Lower leg skin (tissue), 3 donors: Measurements from ENCODE around the gene PROM2.

Source experiments
- POLR2A ChIP-seq, 2 donors: fragments of 450-650 bp; IDR thresholded peaks; one replicate each; pipeline ENCODE4 v1.6.1; 2016 to 2017; ENCODE audit warnings: antibody characterized with exemption in 2 of 2, mild to moderate bottlenecking in 1 of 2, moderate library complexity in 1 of 2
- TF ChIP-seq, protein P1 (sequence below), 3 donors: fragments of 450-650 bp; IDR thresholded peaks; one replicate each; pipeline ENCODE4 v1.5.1; 2016; ENCODE audit warnings: antibody characterized with exemption in 3 of 3, mild to moderate bottlenecking in 3 of 3, moderate library complexity in 2 of 3

DNA sequence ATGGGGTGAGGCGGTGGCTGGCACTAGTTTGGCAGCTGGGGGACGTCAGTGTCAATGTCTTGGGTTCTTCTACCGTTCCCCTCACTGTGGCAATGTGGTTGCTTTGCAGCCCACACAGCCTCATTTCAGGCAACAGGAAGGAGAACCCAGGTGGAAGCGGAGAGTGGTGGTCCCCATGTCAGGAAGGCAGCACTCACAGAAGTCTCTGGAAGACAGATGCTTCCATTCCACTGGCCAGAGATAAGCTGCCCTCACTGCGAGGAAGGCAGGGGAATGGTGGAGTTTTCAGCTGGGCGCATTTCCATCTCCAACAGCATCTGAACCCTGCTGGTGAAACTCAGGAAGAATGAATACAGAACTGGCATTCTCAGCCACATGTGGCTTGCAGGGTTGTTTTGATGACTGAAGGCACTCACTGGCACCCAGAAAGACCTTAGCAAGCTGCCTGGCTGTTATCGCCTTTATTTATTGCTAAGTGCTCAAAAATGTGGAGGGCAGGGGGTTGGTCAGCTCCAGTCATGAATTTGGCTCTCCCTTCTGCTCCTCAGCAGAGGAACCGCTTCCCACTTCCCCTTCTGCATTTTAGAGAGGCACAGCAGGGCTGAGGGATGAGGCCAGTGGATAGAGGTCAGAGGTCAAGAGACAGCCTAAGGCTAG lies 42.3 kb downstream of the PROM2 start:
- TF ChIP-seq, protein P1, sequence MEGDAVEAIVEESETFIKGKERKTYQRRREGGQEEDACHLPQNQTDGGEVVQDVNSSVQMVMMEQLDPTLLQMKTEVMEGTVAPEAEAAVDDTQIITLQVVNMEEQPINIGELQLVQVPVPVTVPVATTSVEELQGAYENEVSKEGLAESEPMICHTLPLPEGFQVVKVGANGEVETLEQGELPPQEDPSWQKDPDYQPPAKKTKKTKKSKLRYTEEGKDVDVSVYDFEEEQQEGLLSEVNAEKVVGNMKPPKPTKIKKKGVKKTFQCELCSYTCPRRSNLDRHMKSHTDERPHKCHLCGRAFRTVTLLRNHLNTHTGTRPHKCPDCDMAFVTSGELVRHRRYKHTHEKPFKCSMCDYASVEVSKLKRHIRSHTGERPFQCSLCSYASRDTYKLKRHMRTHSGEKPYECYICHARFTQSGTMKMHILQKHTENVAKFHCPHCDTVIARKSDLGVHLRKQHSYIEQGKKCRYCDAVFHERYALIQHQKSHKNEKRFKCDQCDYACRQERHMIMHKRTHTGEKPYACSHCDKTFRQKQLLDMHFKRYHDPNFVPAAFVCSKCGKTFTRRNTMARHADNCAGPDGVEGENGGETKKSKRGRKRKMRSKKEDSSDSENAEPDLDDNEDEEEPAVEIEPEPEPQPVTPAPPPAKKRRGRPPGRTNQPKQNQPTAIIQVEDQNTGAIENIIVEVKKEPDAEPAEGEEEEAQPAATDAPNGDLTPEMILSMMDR (IDR thresholded peaks at IDR 0.05) = no peak
- TF ChIP-seq POLR2A (IDR thresholded peaks at IDR 0.05) = no peak
